GM18520 (cell line): ENCODE results near the gene TXNRD2.

ENCODE experiments used
- ATAC-seq: cut with Tn5 transposase; IDR thresholded peaks from one replicate; pipeline ENCODE4 v1.9.1; 2021; ENCODE audit not compliant: unreplicated experiment

TXNRD2 gene

DNA sequence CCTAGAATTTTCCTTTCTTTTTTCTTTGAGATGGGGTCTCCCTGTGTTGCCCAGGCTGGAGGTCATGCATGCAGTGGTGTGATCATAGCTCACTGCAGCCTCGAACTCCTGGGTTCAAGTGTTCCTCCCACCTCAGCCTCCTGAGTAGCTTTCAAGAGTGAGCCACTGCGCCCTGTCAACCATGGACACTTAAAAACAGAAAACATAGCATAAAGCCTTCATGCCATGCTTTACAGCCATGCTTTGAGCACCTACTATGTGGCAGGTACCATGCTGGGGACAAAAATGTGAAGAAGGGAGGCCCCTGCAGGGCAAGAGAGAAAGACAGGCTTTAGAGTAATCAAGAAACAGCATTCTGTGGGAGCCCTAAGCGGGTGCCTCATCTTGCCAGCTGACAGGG is 73.3 kb downstream of the TXNRD2 start:
- no peak for ATAC-seq

DNA sequence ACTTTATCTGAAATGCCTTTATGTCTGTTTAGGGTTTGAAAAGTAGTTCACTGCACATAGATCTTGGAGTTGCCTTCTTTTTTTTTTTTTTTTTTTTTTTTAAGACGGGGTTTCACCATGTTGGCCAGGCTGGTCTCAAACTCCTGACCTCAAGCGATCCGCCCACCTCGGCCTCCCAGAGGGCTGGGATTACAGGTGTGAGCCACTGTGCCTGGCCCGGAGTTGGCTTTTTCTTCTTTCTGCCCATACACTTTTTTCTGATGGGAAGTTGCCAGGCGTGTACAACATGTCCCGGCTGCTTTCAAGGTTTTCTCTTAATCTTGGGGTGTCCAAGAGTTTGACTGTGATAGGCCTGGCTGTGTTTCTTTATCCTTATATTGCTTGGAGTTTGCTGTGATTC is 74.0 kb downstream of the TXNRD2 start:
- no peak for ATAC-seq

DNA sequence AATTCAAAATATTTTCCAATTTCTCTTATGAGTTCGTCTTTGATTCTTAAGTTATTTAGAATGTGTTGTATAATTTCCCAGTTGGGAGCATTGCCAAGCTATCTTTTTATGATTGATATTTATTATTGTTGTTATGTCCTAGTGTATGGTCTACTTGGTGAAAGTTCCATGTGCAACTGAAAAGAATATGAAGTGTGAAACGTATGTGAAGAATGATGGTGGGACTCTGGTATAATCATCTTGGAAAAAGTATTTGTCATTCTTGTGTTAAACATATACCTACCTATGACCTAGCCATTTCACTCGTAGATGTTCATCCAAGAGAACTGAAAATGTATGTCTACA is 75.0 kb downstream of the TXNRD2 start:
- ATAC-seq, result no peak

DNA sequence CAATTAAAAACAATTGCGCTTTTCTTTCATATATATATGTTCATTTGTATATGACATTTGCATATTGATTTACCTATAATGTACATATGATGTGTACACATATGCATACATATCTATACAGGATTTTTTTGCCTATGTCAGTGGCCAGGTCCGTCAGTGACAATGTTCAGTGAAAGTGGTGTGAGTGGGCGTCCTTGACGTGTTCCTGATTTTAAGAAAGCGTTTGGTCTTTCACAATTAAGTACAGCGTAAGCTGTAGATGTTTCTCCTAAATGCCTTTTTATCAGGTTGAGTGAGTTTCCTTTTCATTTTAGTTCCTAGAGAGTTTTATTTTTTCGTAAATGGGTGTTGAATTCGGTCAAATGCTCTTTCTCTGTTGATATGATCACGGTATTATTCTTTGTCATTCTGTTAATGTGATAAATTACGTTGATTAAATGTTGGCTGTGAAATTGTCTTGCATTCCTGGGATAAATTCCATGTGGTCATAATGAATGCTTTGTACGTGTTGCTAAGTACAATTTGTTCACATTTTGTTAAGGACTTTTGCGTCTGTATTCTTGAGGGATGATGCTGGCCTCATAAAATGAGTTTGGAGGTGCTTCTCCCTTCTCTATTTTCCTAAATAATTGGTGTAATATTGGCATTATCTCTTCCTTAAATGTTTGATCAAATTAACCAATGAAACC is 76.3 kb downstream of the TXNRD2 start:
- no peak for ATAC-seq

DNA sequence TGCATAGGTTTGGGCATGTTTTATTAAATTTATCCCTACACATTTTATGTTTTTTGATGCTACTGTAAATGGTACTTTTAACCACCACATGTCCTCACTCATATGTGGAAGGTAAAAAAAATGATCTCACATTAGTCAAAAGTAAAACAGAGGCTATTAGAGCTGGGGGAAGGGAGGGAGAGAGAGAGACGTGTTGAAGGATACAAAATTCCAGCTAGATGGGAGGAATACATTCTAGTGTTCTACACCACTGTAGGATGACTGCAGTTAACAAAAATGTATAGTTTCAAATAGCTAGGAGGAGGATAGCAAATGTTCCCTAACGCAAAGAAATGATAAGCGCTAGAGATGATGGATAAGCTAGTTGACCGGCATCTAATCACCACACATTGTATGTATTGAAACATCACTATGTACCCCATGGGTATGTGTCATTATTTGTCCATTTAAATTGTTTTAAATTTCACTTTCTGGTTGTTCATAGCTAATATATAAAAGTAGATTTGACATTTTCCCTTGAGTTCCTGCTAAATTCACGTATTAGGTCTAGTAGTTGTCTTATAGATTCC is 77.0 kb downstream of the TXNRD2 start:
- no peak for ATAC-seq

DNA sequence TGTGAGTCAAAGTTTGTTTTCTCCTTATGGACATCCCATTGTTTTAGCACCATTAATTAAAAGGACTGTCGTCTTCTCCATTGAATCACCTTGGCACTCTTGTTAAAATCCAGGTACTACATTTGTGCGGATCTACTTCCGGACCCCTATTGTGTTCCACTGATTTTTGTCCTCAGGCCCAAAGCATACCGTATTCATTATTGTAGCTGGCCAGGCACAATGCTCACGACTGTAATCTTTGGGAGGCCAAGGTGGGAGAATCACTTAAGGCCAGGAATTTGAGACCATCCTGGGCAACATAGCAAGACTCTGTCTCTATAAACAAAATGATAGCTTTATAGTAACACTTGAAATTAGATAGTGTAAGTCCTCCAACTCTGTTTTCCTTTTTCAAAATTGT is 78.0 kb downstream of the TXNRD2 start:
- ATAC-seq, result no peak

DNA sequence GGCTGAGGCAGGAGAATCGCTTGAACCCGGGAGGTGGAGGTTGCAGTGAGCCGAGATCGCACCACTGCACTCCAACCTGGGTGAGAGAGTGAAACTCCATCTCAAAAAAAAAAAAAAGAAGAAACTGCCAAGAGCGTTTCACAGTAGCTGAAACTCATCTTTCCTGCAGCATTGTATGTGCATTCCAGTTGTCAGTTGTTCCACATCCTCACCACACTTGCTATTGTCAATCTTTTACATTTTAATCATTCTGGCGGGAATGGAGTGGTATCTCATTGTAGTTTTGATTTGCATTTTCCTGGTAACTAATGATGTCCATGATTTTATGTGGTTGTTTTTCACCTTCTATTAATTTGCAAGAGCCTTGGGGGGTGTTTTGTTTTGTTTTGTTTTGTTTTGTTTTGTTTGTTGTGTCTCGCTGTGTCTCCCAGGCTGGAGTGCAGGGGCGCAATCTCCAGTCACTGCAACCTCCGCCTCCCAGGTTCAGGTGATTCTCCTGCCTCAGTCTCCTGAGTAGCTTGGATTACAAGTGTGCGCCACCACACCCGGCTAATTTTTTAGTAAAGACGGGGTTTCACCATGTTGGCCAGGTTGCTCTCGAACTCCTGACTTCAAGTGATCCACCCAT is 78.9 kb downstream of the TXNRD2 start:
- ATAC-seq, result no peak

DNA sequence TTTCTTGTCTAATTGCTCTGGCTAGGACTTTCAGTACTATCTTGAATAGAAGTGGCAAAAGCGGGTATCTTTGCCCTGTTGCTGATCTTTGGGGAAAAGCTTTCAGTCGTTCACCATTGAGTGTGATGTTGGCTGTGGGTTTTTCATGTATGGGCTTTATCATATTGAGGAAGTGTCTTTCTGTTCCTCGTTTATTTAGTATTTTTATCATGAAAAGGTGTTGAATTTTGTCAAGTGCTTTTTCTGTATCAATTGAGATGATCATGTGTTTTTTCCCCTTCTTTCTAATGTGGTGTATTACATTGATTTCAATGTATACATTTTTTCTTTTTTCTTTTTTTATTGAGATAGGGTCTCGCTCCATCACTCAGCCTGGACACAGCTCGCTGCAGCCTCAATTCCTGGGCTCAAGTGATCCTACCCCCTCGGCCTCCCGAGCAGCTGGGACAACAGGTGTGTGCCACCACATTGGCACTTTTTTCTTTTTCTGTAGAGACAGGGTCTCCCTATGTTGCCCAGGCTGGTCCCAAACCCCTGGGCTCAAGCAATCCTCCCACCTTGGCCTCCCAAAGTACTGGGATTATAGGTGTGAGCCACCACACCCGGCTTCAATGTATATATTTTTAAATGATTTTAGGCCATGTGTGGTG is 81.6 kb downstream of the TXNRD2 start:
- no peak for ATAC-seq

DNA sequence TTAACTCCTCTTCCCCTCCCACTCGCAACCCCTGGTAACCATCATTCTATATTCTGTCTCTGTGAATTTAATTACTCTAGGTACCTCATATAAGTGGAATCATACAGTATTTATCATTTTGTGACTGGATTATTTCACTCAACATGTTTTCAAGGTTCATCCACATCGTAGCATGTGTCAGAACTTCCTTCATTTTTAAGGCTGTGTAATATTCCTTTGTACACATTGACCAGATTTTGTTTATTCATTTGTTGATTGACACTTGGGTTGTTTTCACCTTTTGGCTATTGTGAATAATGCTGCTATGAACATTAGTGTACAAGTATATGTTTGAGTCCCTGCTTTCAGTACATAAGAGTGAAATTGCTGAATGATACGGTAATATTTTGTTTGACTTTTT is 84.2 kb downstream of the TXNRD2 start:
- no peak for ATAC-seq

DNA sequence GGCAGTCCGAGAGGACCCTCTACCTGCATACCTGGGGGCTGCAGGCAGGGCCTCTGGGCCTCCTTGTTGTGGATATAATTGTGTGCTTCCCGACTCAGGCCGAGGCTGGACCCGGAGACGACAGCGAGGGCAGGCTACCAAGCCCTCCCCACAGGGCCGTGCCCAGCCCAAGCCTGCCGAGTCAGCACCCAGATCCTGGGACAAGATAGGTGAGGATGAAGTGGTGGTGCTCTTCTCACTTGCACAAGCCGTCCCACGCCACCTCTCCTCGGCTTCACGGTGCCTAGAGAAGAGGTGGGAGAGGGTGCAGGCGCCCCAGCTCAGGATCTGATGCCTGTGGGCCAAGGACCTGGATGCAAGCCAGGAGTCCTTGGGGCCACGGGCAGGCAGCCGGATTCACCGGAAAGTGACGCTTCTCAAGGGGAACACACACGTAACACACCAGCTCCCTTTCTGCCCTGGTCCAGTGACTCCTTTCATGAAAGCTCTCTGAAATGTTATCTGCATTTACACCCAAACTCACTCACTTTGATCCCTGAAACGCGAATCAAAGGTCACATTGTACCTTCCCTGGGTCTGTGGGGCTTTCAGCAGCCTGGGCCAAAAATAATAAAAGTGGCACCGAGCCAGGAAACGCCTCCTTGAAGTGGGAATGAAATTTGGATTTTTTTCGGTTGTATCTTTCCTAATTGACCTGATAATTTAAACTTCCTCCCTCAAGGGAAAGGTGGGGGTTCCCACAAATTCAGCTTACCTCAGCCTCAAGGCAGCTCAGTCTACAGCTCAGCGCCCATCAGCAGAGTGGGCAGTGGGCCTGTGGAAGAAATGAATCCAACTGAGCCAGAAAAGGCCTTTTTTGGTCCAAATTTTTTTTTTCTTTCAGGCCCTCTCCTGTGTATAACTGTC is 85.9 kb downstream of the TXNRD2 start:
- no peak for ATAC-seq

DNA sequence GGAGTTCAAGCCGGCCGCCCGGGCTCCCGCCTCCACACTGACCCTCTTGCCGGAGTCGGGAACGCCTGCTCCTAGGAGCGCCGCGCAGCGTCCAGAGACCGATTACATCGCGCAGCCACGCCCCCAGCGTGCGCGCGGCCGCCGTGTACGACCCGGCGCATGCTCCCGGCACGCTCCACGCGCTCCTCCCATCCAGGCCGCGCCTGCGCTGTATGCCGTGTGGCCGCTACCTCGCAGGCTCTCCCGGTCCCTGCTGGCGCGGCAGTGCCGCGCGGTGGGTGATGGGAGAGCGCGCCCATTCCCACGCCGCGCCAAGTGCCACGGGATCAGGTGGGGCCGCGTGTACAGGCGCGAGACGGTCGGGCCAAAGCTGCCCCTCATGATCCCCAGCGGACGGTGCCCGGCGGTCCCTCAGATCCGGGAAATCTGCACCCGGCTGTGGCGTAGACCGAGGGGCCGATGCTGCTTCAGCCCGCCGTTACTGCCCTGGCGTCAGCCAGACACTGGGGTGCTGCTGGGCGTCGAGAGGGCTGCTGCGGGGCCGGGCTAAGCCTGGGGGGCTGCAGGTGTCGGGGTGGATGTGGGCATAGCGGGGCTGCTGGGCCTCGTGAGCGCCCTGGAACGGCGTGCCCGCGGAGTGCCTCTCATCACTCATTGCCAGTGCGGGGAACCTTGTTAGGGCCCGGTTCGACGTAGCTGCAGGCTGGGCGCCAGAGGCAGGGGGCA is 86.7 kb downstream of the TXNRD2 start, which contains the start of the genes GNB1L and RTL10:
Gene GNB1L, minus strand, starts transcription at position 97 of the 726 bp plus-strand sequence. CDS start 33,519 bp downstream, outside the sequence.
Gene RTL10, minus strand, starts transcription at position 97 of the 726 bp plus-strand sequence. CDS start 2,613 bp downstream, outside the sequence.
- ATAC-seq, result peak; percentile 92

DNA sequence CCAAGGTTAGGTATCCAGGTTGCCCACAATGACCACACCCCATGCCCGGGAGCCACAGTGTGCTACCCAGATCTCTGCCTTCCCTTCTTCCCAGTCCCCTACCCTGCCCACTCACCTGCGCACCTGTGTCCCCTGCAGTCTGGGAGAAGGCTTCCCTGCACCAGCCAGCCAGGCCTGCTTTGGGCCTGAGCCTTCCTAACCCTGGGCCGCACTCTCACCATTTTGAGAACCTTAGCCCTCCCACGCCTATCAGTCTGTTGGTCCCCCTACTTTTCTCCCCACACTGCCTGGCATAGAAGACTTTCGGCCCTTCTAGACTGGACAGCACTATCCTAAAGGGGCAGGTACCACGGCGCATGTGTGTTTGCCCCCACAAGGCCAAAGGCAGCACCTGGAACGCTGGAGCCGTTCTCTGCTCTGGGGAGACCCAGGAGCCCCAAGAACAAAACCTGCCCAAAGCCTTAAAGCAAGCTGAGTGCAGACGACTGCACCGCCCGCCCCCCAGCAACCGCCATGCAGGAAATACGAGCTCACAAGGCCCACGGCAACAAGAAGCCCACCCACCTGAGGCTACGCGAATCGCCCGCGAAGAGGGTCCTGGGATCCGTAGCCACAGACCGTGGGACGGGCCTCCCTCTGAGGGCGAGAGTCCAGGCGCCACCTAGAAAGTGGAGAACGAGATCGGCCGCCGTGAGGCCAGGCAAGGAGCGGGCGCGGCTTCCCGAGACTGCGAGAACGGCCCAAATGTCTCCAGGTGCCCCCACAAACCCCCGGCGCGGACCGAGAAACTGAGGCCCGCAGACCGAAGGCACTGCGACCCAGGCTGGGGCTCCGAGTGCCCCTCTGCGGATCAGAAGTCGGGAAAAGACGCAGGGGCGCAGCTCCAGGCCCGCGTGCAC is 87.5 kb downstream of the TXNRD2 start:
- ATAC-seq, result no peak

DNA sequence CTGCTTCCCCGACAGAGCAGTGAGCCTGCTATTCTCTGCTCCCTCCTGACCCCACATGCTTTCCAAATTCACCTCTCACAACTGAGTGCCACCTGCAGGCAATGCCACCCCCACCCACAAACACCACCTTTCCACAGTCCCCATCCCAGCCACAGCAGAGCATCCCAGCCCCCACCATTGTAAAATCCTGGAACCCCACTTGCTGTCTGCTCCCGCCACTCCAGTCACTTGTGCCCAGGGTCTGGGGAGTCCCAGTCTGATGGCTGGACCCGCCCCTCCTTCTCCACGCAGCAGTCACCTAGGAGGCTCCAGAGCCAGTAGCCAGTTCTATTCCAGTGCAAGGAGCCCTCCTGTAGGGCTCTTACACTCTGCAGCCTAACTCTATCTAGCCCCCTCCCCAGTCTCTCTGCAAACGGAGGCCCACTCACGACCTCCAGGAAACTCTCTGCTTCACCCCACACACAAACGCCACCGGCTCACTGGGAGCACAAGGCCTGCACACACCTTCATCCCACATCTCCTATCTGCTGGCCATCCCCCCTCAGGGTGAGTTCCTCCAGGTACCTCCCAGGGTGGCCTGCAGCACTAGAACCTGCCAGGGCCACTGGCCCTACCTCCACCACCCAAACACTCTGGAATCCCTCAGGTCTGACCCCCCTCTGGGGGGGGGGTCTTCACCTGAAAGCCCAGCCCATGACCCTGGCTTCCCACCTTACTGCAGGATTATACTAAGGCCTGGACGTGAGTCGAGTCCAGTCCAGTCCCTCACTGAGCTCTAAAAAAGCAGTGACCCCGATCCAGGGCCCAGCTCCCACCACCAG is 88.3 kb downstream of the TXNRD2 start:
- ATAC-seq, result no peak

DNA sequence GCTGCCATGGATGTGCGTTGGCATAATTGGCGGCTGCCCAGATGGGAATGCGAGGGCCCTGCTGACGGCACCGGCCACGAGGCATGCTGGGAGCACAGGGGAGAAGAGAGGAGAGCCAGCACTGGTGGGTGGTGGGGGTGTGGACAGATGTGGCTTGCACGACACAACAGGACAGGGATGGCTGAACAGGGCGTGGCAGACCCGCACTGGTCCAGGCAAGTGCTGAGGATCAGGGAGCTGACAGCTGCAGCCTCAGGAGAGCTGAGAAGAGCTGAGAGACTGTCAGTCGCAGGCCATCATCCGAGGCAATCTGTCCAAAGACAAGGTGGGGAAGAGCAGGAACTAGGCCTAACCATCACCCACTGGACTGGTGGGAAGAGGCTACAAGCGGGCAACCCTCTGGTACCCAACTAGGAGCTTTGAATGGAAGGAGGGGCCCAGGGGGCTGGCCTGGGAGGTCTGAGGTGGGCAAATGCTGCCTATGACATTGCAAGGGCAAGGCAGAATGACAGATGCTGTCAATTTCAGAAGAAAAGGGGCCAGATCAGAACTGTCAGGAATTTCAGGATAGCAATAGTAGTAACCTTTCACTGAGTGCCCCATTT is 89.3 kb downstream of the TXNRD2 start:
- ATAC-seq, result no peak

DNA sequence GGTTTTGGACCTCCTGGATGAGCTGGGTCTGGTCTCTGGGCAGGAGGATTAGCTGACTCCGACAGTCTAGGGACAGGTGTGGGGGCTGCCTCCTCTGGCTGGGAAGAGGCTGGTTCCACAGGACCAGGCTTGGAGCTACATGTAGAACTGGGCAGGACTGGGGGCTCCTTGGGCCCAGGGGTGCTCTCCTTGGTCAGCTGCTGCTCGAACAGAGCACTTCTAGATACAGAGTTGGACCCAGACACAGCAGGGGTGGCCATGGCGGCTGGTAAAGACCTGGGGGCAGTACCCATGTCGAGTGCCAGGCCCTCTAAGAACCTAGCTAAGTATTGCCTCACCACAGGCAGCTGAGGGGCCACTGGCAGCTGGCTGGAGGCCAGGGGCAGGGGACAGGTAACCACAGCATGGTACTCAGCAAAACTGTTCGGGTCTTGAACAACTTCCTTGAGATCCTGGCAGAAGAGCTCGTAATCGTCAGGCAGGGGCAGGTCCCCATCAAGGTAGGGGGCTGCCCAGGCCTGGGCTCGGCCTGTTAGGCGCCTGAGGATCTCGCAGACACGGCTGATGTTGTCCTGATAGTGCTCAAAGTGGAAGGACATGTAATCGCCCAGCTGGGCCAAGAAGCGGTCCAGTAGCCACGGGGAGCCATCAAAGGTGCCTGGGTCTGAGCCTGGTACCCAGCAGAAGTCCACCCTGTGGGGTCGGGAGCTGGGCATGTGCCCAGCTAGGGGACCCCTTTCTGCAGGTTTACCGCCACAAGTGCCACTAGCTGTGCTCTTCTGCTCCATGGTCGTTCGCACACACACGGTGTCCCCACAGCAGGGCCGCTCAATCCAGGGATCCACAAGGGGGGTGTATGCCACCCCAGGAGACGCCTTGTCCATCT is 90.1 kb downstream of the TXNRD2 start:
- ATAC-seq, result no peak

DNA sequence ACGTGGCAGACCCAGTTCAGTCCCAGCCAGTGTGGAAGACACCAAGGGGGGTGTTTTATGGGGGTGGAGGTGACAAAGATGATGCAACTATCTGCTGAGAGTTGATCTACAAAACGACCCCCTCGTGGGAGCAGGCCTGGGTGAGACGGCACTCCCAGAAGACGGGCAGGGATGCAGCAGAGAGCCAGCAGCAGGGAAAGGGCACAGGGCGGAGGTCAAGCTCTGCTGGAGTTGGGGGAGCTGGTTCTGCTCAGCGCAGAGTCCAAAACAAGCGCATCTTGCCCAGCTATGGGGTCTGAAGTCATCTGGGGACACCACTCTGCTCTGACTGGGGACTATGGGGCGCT is 90.9 kb downstream of the TXNRD2 start:
- no peak for ATAC-seq
